ENCODE measurements around the gene SMTNL1.

The SMTNL1 gene

DNA sequence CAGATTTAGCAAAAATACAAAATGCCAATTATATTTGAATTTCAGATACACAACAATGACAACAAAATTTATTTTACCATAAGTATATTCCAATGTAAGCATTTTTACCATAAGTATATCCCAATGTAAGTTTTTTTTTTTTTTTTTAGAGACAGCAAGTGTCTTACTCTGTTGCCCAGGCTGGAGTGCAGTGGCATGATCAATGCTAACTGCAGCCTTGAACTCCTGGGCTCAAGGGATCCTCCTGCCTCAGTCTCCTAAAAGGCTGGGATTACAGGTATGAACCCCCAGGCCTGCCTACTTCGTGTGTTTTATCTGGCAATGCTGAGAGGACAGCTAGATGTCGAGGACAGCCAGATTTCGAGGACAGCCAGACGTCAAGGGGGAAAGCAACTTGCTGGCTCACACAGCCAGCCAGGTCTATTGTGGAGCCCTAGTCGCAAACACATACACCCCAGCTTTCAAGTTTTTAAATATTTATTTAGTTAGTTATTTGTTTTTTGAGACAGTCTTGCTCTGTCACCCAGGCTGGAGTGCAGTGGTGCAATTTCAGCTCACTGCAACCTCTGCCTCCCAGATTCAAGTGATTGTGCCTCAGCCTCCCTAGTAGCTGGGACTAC is 59.0 kb downstream of the SMTNL1 start:
- DNase-seq = no peak

DNA sequence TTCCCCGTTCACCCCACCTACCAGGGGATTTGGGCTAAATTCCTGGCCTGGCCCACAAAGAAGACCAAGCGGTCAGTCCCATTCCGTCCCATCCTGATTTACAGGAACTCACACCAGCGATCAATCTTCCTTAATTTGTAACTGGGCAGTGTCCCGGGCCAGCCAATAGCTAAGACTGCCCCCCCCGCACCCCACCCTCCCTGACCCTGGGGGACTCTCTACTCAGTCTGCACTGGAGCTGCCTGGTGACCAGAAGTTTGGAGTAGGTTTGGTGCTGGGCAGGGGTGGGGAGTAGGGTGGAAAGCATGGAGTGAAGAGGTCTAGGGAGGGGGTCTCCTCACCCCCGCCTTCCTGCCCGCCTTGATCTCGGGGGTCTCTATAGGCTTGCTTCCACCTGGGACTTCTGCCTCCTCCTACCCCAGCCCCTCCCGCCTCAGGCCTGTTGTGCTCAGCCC is 60.1 kb downstream of the SMTNL1 start, which contains the start of gene SERPING1:
Gene SERPING1, plus strand, starts transcription at position 225 of the 455 bp plus-strand sequence. CDS start 586 bp downstream, outside the sequence.
- no peak for DNase-seq

DNA sequence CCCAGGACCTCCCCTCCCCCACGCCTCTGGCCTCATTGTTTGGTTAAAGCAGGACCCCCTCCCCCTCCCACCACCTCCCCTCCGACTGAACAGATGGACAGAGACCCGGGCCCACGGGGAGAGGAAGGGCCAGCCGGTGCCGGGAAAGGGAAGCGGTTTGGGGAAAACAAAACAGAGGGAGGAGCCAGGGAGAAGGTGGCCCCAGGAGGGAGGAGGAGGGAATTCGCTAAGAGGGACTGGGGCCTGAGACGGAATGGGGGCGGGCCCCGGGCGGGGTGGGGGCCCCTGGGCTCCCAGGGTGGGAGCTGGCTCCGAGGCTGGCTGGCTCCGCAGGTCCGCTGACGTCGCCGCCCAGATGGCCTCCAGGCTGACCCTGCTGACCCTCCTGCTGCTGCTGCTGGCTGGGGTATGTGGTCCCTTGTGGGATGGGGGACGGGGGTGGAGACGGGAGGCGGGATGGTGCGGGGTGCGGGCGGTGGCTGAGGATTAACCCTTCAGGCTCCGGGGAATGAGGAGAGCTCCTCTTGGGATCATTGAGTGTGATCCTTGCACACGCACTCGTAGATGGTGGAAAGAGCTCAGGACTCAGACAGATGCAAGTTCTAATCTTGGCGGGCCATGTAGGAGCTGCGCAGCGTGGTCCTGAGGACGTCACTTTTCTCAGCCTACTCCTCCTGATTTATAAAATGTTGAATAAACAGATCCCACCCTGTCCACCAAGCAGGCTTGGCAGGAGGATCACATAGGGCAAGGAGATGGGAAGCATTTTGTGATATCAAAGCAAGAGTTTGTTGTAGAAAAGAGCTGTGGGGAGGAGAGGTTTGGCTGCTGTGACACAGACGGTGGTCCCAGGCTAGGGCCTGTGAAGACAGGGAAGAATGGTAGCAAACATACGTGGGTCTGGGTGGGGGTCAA is 60.8 kb downstream of the SMTNL1 start:
- no peak for DNase-seq

DNA sequence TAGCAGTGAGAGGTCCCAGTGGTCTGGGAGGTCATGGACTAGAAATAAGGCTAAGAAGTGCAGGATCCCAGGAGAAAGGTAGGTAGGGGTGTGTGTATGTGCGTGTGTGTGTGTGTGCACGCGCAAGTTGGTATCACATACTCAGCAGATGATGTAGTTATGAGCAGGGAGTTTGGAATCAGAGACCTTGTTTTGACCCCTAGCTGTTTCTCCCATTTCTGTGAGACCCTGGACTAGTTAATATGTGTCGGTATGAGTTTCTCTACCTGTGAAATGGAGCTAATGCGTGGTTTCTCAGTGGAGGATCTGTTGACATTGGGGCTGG is 61.4 kb downstream of the SMTNL1 start:
- no peak for DNase-seq

DNA sequence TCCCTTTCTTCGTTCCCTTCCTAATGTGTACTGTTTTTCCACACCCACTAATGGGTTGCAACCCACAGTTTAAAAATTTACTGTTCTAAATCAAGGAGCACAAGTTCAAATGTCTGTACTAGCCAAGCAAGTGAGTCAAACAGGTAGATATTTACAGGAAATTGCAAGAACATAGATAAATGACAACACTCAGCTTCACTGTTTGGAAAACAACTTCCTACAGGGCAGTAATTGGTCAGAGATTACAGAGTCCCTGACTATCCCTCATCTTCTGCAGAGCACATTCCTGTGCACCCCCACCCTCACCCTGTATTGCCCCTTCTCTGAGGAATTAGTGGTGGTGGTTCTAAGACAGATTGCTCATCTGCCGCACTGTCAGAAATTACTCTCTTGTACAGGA is 62.0 kb downstream of the SMTNL1 start:
- DNase-seq = no peak
